ENCODE results near the gene HEATR5B.
A peak's percentile ranks its signal among the peaks of the same experiment; 100 is the strongest.

The HEATR5B gene

GRCh38 chr2:37105150-37105549 is 21.0 kb upstream of the HEATR5B start:
- 93% methylated on average over 4 of the region's 5 CpGs for WGBS

DNA sequence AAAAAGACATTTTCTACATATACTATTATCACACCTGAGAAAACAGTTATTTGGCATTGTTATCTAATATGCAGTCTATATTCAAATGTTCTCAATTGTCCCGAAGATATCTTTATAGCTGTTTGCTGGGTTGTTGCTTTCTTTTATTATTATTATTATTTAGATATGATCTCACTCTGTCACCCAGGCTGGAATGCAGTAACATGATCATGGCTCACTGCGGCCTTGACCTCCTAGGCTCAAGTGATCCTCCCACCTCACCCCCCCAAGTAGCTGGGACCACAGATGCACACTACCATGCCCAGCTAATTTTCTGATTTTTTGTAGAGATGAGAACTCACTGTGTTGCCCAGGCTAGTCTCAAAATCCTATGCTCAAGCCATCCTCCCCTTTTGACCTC is 20.0 kb upstream of the HEATR5B start:
- H3K4me3 ChIP-seq (ENCODE audit: insufficient read depth in 1 of 2, low read depth in 1 of 2, low read length in 2 of 2) = no peak overlapping the region
- H3K36me3 ChIP-seq (ENCODE audit: control insufficient read depth in 1 of 2, insufficient read depth in 2 of 2, low read depth in 1 of 2, low read length in 2 of 2) = peaks cover 8 to 86% of the 10 kb centered on the region in 2 experiments
- no peaks in the 10 kb centered on the region for H3K27me3 ChIP-seq (ENCODE audit: control insufficient read depth in 1 of 2, insufficient read depth in 1 of 2, low read length in 2 of 2)
- no peak overlapping the region for H2BK120ac ChIP-seq (ENCODE audit: low read depth, low read length)
- H3K9me3 ChIP-seq (ENCODE audit: control insufficient read depth, low read length) = no peaks in the 10 kb centered on the region
- H2AFZ ChIP-seq (ENCODE audit: low read depth, low read length) = no peak overlapping the region
- no peak overlapping the region for H3K9ac ChIP-seq (ENCODE audit: low read length)
- DNase-seq = no peak
- H2AK5ac ChIP-seq (ENCODE audit: low read length, severe bottlenecking) = no peak overlapping the region
- no peak overlapping the region for H3K14ac ChIP-seq (ENCODE audit: low read length in 2 of 2)
- no peak overlapping the region for H3K4ac ChIP-seq (ENCODE audit: low read depth in 1 of 2, low read length in 2 of 2)
- peak overlapping the region; percentile 26 for H3K27ac ChIP-seq (ENCODE audit: low read length, poor library complexity, severe bottlenecking)
- no peak overlapping the region for H3K23ac ChIP-seq (ENCODE audit: low read length in 2 of 2)
- no peak overlapping the region for H3K18ac ChIP-seq (ENCODE audit: low read depth in 1 of 2, low read length in 2 of 2)
- no peak overlapping the region for H4K8ac ChIP-seq (ENCODE audit: low read length)
- no peak overlapping the region for H2BK15ac ChIP-seq (ENCODE audit: low read depth, poor library complexity, severe bottlenecking)
- no peaks in the 10 kb centered on the region for H3K79me1 ChIP-seq (replicated peaks; ENCODE audit: low read length, poor library complexity, severe bottlenecking)
- no peak overlapping the region for H3K4me2 ChIP-seq (ENCODE audit: low read length, poor library complexity, severe bottlenecking)
- no peak overlapping the region for H2BK12ac ChIP-seq (ENCODE audit: low read length in 2 of 2)
- WGBS = 95% methylated on average over 1 of the region's 2 CpGs
- H3K4me1 ChIP-seq (ENCODE audit: control insufficient read depth, insufficient read depth, low read depth, low read length) = peaks cover 4% of the 10 kb centered on the region
- no peak overlapping the region for H2BK5ac ChIP-seq (ENCODE audit: low read depth, low read length, poor library complexity, severe bottlenecking)
- H4K91ac ChIP-seq (ENCODE audit: low read length) = no peak overlapping the region

More at GRCh38 chr2:37105150-37105549, 21.0 kb upstream of the HEATR5B start:
- no peak overlapping the region for H3K14ac ChIP-seq (ENCODE audit: low read length in 2 of 2)
- no peak overlapping the region for H2AFZ ChIP-seq (ENCODE audit: low read depth, low read length)
- H4K8ac ChIP-seq (ENCODE audit: low read length) = no peak overlapping the region
- no peak overlapping the region for H2AK5ac ChIP-seq (ENCODE audit: low read length, severe bottlenecking)
- H3K4ac ChIP-seq (ENCODE audit: low read depth in 1 of 2, low read length in 2 of 2) = no peak overlapping the region
- no peak overlapping the region for H2BK12ac ChIP-seq (ENCODE audit: low read length in 2 of 2)
- H3K4me2 ChIP-seq (ENCODE audit: low read length, poor library complexity, severe bottlenecking) = no peak overlapping the region
- no peaks in the 10 kb centered on the region for H3K27me3 ChIP-seq (ENCODE audit: control insufficient read depth in 1 of 2, insufficient read depth in 1 of 2, low read length in 2 of 2)
- no peak overlapping the region for H4K91ac ChIP-seq (ENCODE audit: low read length)
- H3K27ac ChIP-seq (ENCODE audit: low read length, poor library complexity, severe bottlenecking) = no peak overlapping the region
- no peaks in the 10 kb centered on the region for H3K9me3 ChIP-seq (ENCODE audit: control insufficient read depth, low read length)
- peaks cover 8 to 84% of the 10 kb centered on the region in 2 experiments for H3K36me3 ChIP-seq (ENCODE audit: control insufficient read depth in 1 of 2, insufficient read depth in 2 of 2, low read depth in 1 of 2, low read length in 2 of 2)
- peaks cover 4% of the 10 kb centered on the region for H3K4me1 ChIP-seq (ENCODE audit: control insufficient read depth, insufficient read depth, low read depth, low read length)
- H3K4me3 ChIP-seq (ENCODE audit: insufficient read depth in 1 of 2, low read depth in 1 of 2, low read length in 2 of 2) = no peak overlapping the region
- H3K18ac ChIP-seq (ENCODE audit: low read depth in 1 of 2, low read length in 2 of 2) = no peak overlapping the region
- no peak overlapping the region for H2BK5ac ChIP-seq (ENCODE audit: low read depth, low read length, poor library complexity, severe bottlenecking)
- DNase-seq = no peak
- no peak overlapping the region for H2BK15ac ChIP-seq (ENCODE audit: low read depth, poor library complexity, severe bottlenecking)
- no peak overlapping the region for H3K23ac ChIP-seq (ENCODE audit: low read length in 2 of 2)
- H3K79me1 ChIP-seq (replicated peaks; ENCODE audit: low read length, poor library complexity, severe bottlenecking) = no peaks in the 10 kb centered on the region
- H2BK120ac ChIP-seq (ENCODE audit: low read depth, low read length) = no peak overlapping the region
- no peak overlapping the region for H3K9ac ChIP-seq (ENCODE audit: low read length)

GRCh38 chr2:37102588-37102987 is 18.4 kb upstream of the HEATR5B start:
- Histone ChIP-seq H3K18ac (ENCODE audit: low read depth in 1 of 2, low read length in 2 of 2) (no peak overlapping the region), H2BK15ac (ENCODE audit: low read depth, poor library complexity, severe bottlenecking) (no peak overlapping the region), H3K36me3 (ENCODE audit: control insufficient read depth in 1 of 2, insufficient read depth in 2 of 2, low read depth in 1 of 2, low read length in 2 of 2) (peaks cover 5 to 85% of the 10 kb centered on the region in 2 experiments), H2BK120ac (ENCODE audit: low read depth, low read length) (no peak overlapping the region), H4K8ac (ENCODE audit: low read length) (no peak overlapping the region), H2AFZ (ENCODE audit: low read depth, low read length) (no peak overlapping the region), H3K27me3 (ENCODE audit: control insufficient read depth in 1 of 2, insufficient read depth in 1 of 2, low read length in 2 of 2) (no peaks in the 10 kb centered on the region), H3K4me3 (ENCODE audit: insufficient read depth in 1 of 2, low read depth in 1 of 2, low read length in 2 of 2) (no peak overlapping the region), H3K79me1 (replicated peaks; ENCODE audit: low read length, poor library complexity, severe bottlenecking) (peaks cover 1% of the 10 kb centered on the region), H4K91ac (ENCODE audit: low read length) (no peak overlapping the region), H3K4ac (ENCODE audit: low read depth in 1 of 2, low read length in 2 of 2) (no peak overlapping the region), H3K4me1 (ENCODE audit: control insufficient read depth, insufficient read depth, low read depth, low read length) (peaks cover 4% of the 10 kb centered on the region), H3K4me2 (ENCODE audit: low read length, poor library complexity, severe bottlenecking) (no peak overlapping the region), H3K23ac (ENCODE audit: low read length in 2 of 2) (no peak overlapping the region), H2BK12ac (ENCODE audit: low read length in 2 of 2) (no peak overlapping the region), H3K9ac (ENCODE audit: low read length) (no peak overlapping the region), H3K27ac (ENCODE audit: low read length, poor library complexity, severe bottlenecking) (no peak overlapping the region), H2AK5ac (ENCODE audit: low read length, severe bottlenecking) (no peak overlapping the region), H3K14ac (ENCODE audit: low read length in 2 of 2) (no peak overlapping the region), H2BK5ac (ENCODE audit: low read depth, low read length, poor library complexity, severe bottlenecking) (no peak overlapping the region), H3K9me3 (ENCODE audit: control insufficient read depth, low read length) (no peaks in the 10 kb centered on the region)
- WGBS = 97% methylated on average over 3 of the region's 3 CpGs
- no peak for DNase-seq

DNA sequence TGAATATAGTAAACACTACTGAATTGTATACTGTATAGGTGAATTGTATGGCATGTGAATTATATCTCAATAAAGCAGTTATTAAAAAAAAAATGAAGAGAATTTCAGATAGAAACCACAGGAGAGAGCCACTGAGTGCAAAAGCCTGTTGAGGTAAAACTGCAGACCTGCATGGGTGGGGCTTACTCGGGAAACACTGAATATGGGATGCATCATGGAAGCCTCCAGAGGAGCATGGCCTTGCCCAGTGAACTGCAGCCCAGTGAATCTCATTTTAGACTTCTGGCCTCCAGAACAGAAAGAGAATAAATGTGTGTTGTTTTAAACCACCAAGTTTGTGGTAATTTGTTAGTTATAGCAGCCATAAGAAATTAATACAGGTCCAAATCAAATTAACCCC is 15.9 kb upstream of the HEATR5B start:
- Histone ChIP-seq H3K14ac (ENCODE audit: low read length in 2 of 2) (no peak overlapping the region), H4K91ac (ENCODE audit: low read length) (no peak overlapping the region), H2AFZ (ENCODE audit: low read depth, low read length) (no peak overlapping the region), H2BK15ac (ENCODE audit: low read depth, poor library complexity, severe bottlenecking) (no peak overlapping the region), H2BK120ac (ENCODE audit: low read depth, low read length) (no peak overlapping the region), H3K4ac (ENCODE audit: low read depth in 1 of 2, low read length in 2 of 2) (no peak overlapping the region), H2BK12ac (ENCODE audit: low read length in 2 of 2) (no peak overlapping the region), H3K36me3 (ENCODE audit: control insufficient read depth in 1 of 2, insufficient read depth in 2 of 2, low read depth in 1 of 2, low read length in 2 of 2) (peaks cover 5 to 84% of the 10 kb centered on the region in 2 experiments), H2AK5ac (ENCODE audit: low read length, severe bottlenecking) (no peak overlapping the region), H3K18ac (ENCODE audit: low read depth in 1 of 2, low read length in 2 of 2) (no peak overlapping the region), H3K4me2 (ENCODE audit: low read length, poor library complexity, severe bottlenecking) (no peak overlapping the region), H3K4me1 (ENCODE audit: control insufficient read depth, insufficient read depth, low read depth, low read length) (peaks cover 4% of the 10 kb centered on the region), H3K9ac (ENCODE audit: low read length) (no peak overlapping the region), H3K4me3 (ENCODE audit: insufficient read depth in 1 of 2, low read depth in 1 of 2, low read length in 2 of 2) (no peak overlapping the region), H3K9me3 (ENCODE audit: control insufficient read depth, low read length) (no peaks in the 10 kb centered on the region), H3K23ac (ENCODE audit: low read length in 2 of 2) (no peak overlapping the region), H3K27ac (ENCODE audit: low read length, poor library complexity, severe bottlenecking) (no peak overlapping the region), H4K8ac (ENCODE audit: low read length) (no peak overlapping the region), H3K27me3 (ENCODE audit: control insufficient read depth in 1 of 2, insufficient read depth in 1 of 2, low read length in 2 of 2) (no peaks in the 10 kb centered on the region), H3K79me1 (replicated peaks; ENCODE audit: low read length, poor library complexity, severe bottlenecking) (peaks cover 1% of the 10 kb centered on the region), H2BK5ac (ENCODE audit: low read depth, low read length, poor library complexity, severe bottlenecking) (no peak overlapping the region)
- WGBS = 59% methylated on average over 1 of the region's 1 CpG
- DNase-seq = no peak

Measured in mesenchymal stem cell (in vitro differentiated cells and primary cell).